ENCODE results near the gene IQCF2.
"Not testable (repeated sequence)": the region's sequence is repeated elsewhere in the genome, so short reads cannot be mapped to it uniquely, and the experiment has no call there.

The IQCF2 gene

GRCh38 chr3:51860703-51861665 is at the start of gene IQCF2:
Gene IQCF2, plus strand, starts transcription at chr3:51861615. Its CDS starts 52 bp downstream, at chr3:51861667.
- no peak for DNase-seq (ENCODE audit: low read depth in 2 of 3, low spot score in 1 of 3)

GRCh38 chr3:51813539-51813938 is 47.9 kb upstream of the IQCF2 start:
- no peak for DNase-seq (ENCODE audit: low read depth in 2 of 3, low spot score in 1 of 3)

- DNase-seq (ENCODE audit: low read depth in 2 of 3, low spot score in 1 of 3): no peak
Observed at GRCh38 chr3:51814034-51814433, 47.4 kb upstream of the IQCF2 start.

- DNase-seq (ENCODE audit: low read depth in 2 of 3, low spot score in 1 of 3): no peak
Observed at GRCh38 chr3:51815614-51816013, 45.8 kb upstream of the IQCF2 start.

GRCh38 chr3:51816723-51817122 is 44.7 kb upstream of the IQCF2 start:
- DNase-seq (ENCODE audit: low read depth in 2 of 3, low spot score in 1 of 3): no peak

GRCh38 chr3:51817375-51817774 is 44.0 kb upstream of the IQCF2 start:
- no peak for DNase-seq (ENCODE audit: low read depth in 2 of 3, low spot score in 1 of 3)

GRCh38 chr3:51819151-51819550 is 42.3 kb upstream of the IQCF2 start:
- no peak for DNase-seq (ENCODE audit: low read depth in 2 of 3, low spot score in 1 of 3)

- DNase-seq (ENCODE audit: low read depth in 2 of 3, low spot score in 1 of 3): peak in 1 of 3 donors; percentile 5
Observed at GRCh38 chr3:51819709-51820406, 41.6 kb upstream of the IQCF2 start.

- DNase-seq (ENCODE audit: low read depth in 2 of 3, low spot score in 1 of 3): no peak
Observed at GRCh38 chr3:51828297-51828696, 33.1 kb upstream of the IQCF2 start.

GRCh38 chr3:51830345-51830744 is 31.1 kb upstream of the IQCF2 start:
- DNase-seq (ENCODE audit: low read depth in 2 of 3, low spot score in 1 of 3): no peak

- DNase-seq (ENCODE audit: low read depth in 2 of 3, low spot score in 1 of 3): no peak
Observed at GRCh38 chr3:51830836-51831385, 30.5 kb upstream of the IQCF2 start.

GRCh38 chr3:51836606-51837005 is 24.8 kb upstream of the IQCF2 start:
- no peak for DNase-seq (ENCODE audit: low read depth in 2 of 3, low spot score in 1 of 3)

- DNase-seq (ENCODE audit: low read depth in 2 of 3, low spot score in 1 of 3): no peak
Observed at GRCh38 chr3:51845129-51845528, 16.3 kb upstream of the IQCF2 start.

GRCh38 chr3:51855411-51855810 is 6.0 kb upstream of the IQCF2 start:
- DNase-seq (ENCODE audit: low read depth in 2 of 3, low spot score in 1 of 3): not testable (repeated sequence)

GRCh38 chr3:51862886-51863285 is 1.5 kb downstream of the IQCF2 start:
- DNase-seq (ENCODE audit: low read depth in 2 of 3, low spot score in 1 of 3): no peak

- DNase-seq (ENCODE audit: low read depth in 2 of 3, low spot score in 1 of 3): not testable (repeated sequence)
Observed at GRCh38 chr3:51868896-51869295, 7.5 kb downstream of the IQCF2 start.

GRCh38 chr3:51869304-51869703 is 7.9 kb downstream of the IQCF2 start:
- DNase-seq (ENCODE audit: low read depth in 2 of 3, low spot score in 1 of 3): no peak

GRCh38 chr3:51873253-51873766 is 11.9 kb downstream of the IQCF2 start:
- DNase-seq (ENCODE audit: low read depth in 2 of 3, low spot score in 1 of 3): no peak

- no peak for DNase-seq (ENCODE audit: low read depth in 2 of 3, low spot score in 1 of 3)
Observed at GRCh38 chr3:51873876-51874275, 12.5 kb downstream of the IQCF2 start.

GRCh38 chr3:51874411-51874810 is 13.0 kb downstream of the IQCF2 start:
- DNase-seq (ENCODE audit: low read depth in 2 of 3, low spot score in 1 of 3): no peak

GRCh38 chr3:51874889-51875288 is 13.5 kb downstream of the IQCF2 start:
- DNase-seq (ENCODE audit: low read depth in 2 of 3, low spot score in 1 of 3): no peak

- no peak for DNase-seq (ENCODE audit: low read depth in 2 of 3, low spot score in 1 of 3)
Observed at GRCh38 chr3:51875501-51875900, 14.1 kb downstream of the IQCF2 start, which contains the start of gene IQCF5. Gene IQCF5, minus strand, starts transcription at chr3:51875601. Its CDS starts 70 bp downstream, at chr3:51875531.
